B cell (primary cell): Measurements from ENCODE around the gene TMEM94.

Source experiments
- CTCF ChIP-seq: fragments of 200-600 bp; IDR thresholded peaks from one replicate; pipeline ENCODE4 v1.8.0; 2022; ENCODE audit warnings: antibody characterized with exemption, mild to moderate bottlenecking
- EZH2 ChIP-seq: IDR thresholded peaks from 2 replicates; pipeline ENCODE4 v1.6.1; 2012; ENCODE audit warnings: borderline replicate concordance, low read depth, mild to moderate bottlenecking, moderate library complexity, low read length; ENCODE audit not compliant: insufficient read depth, poor library complexity, severe bottlenecking

- no peak for TF ChIP-seq CTCF
- TF ChIP-seq EZH2, result no peak
Measured at GRCh38 chr17:75481194-75482068, 25.0 kb downstream of the TMEM94 start.
